GM18517 (cell line): ENCODE results near the gene GBP2.
A peak's percentile ranks its signal among the peaks of the same experiment; 100 is the strongest.

Experiments used
- ATAC-seq: cut with Tn5 transposase; IDR thresholded peaks from one replicate; pipeline ENCODE4 v1.9.1; 2021; ENCODE audit warnings: mild to moderate bottlenecking, moderate library complexity; ENCODE audit not compliant: unreplicated experiment

Gene GBP2

DNA sequence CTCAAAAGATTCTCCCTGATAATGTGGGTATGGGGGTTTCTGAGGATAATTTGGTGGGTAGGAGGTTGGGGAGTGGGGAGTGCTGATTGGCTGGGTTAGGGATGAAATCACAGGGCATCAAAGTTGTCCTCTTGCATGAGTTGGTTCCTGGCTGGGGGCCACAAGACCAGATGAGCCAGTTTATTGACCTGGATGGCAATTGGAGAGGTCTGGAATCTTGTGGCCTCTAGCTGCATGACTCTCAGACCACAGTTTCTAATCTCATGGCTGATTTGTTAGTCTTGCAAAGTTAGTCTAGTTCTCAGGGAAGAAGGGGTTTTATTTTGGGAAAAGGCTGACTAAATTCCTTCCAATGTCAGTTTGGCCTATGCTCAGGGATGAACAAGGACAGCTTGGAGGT lies 57.6 kb downstream of the GBP2 start:
- no peak for ATAC-seq

DNA sequence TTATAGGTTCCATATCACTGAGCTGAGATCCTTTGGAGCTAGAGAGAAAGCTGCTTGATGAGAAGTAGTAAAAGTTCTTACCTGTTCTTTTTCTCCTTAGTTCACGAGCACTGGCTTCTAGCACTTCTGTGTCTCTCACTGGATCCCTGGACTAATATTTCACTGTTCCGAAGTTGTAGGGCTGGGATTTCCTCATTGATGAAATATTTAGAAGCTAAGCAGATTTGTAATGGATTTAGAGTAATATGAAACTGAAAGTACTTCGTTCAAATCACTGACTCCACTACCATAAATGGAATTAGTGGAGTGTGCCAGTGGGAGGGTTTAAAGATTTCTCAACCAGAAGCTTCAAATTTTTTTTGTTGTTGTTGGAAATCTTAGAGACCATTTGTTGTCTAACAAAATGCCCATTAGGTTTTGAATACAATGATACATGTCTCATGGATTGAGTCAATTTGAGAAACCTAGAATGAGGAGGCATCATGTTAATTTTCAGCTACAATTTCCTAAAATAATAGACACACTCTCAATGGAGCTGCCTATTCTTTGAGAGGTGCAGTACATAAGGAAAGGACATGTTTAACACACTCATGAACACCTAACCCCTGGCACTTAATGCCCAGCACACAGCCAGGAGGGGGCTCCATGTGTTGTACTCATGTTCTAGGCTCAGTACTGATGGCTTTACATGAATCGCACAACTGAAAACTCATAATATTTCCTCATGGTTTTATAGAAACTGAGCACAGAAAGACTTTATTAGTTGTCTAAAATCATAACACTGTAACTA lies 60.6 kb downstream of the GBP2 start, which contains the start of gene GBP1:
GBP1 (minus strand) TSS at position 130 of the 790 bp plus-strand sequence. CDS start 1,974 bp downstream, outside the sequence.
- peak; percentile 71 for ATAC-seq

DNA sequence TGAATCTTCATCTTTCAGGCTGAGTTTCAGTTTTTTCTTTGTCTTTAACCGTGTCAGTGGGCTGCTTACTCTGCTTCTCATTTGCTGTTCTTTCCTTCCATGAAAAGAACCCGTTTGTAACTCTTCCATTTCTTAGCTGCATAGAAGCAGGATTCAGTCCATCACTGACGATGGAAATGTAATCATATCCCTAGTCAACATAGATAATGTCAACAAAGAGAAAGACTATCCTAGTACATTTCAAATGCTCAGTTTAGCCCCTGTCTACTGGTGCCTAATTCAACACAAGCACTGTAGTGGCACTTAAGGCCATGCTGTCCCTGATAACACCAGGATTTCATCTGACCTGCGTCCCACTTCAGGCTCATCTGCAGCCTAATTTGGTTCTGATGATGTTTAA lies 61.3 kb downstream of the GBP2 start:
- peak; percentile 33 for ATAC-seq

DNA sequence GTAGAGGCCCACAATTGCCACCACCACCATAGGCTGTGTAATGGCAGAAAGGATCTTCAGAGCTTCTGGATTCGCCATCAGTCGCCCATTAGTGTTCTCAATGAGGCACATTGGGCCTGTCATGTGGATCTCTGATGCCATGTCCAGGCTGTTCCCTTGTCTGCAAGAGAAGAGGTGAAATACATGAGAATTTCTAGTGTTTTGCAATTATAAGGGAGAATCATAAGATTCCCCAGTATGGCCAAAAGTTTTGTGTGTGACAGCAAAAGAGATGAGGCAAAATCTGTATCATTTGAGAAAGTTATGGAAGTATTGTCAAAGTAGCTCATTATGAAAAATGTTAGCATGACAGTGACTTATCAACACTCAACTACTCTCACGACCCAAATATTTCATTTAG lies 62.8 kb downstream of the GBP2 start:
- no peak for ATAC-seq

GRCh38 chr1:89060091-89060490 lies 65.8 kb downstream of the GBP2 start:
- no peak for ATAC-seq
